HepG2 (cell line): ENCODE measurements around the gene PPP1R15A. TPM values are rescaled to one million over a fixed set of nuclear protein-coding genes. Genes with fewer than 3 reads are reported as not detected.

Source experiments
- ATAC-seq: fragments of 200-7000 bp; cut with Tn5 transposase; 3 replicates; pipeline ENCODE4 v1.9.1; 2020; ENCODE audit warnings: mild to moderate bottlenecking, moderate library complexity
- BruUV-seq: library from RNA; stranded (reverse); fragments of 400-500 nt; replicated peaks from 2 replicates; lab custom pipeline; 2021; lab: Mats Ljungman, UMichigan
- CTCF ChIA-PET: fragments of 300-600 bp; formaldehyde crosslinking; extraction: SDS; loops from one replicate; lab custom pipeline; 2021; ENCODE audit warnings: low total read pairs, inconsistent platforms, low intra/inter-chr PET ratio; lab: Yijun Ruan, JAX
- POLR2A ChIA-PET: fragments of 350-600 bp; sonication (Branson Sonifier 250); formaldehyde crosslinking; loops from one replicate; lab custom pipeline; 2020; ENCODE audit warnings: antibody characterized with exemption, inconsistent platforms; lab: Yijun Ruan, JAX
- DNase-seq: peaks from one replicate; pipeline ENCODE4 v3.0.0-alpha.2; 2015; ENCODE audit warnings: low spot score
- FAIRE-seq: peaks from 3 replicates; lab custom pipeline; 2011; peaks lifted over from hg19 to GRCh38; lab: Jason Lieb, UNC
- H2AFZ ChIP-seq: one replicate; pipeline ENCODE4 v1.6.1; 2011; ENCODE audit warnings: low read length, inconsistent platforms
- H3K27ac ChIP-seq: fragments of 300-600 bp; 3 replicates; pipeline ENCODE4 v1.8.0; 2011; ENCODE audit warnings: mixed run types, mild to moderate bottlenecking, mixed read lengths, low read length, inconsistent platforms; ENCODE audit not compliant: insufficient read depth; ENCODE audit errors: extremely low read length
- H3K27me3 ChIP-seq, 2 experiments: fragments of 200-600 bp in 1 of 2; 2 replicates in 1 of 2; 3 replicates in 1 of 2; pipeline versions ENCODE4 v1.6.0 to v1.8.0; 2011; ENCODE audit warnings: low read length in 2 of 2, mild to moderate bottlenecking in 2 of 2, moderate library complexity in 2 of 2, inconsistent platforms in 1 of 2; ENCODE audit not compliant: insufficient read depth in 2 of 2, control insufficient read depth in 1 of 2
- H3K36me3 ChIP-seq, 2 experiments: fragments of 200-600 bp in 1 of 2; replicated peaks in 1 of 2; 2 replicates in 1 of 2; 3 replicates in 1 of 2; pipeline versions ENCODE4 v1.5.1 to v1.8.0; 2011; ENCODE audit warnings: low read length in 2 of 2, inconsistent platforms in 1 of 2; ENCODE audit not compliant: insufficient read depth in 2 of 2, control insufficient read depth in 1 of 2
- H3K4me1 ChIP-seq: 2 replicates; pipeline ENCODE4 v1.5.1; 2012; ENCODE audit warnings: low read length, inconsistent platforms; ENCODE audit not compliant: insufficient read depth
- H3K4me2 ChIP-seq: 2 replicates; pipeline ENCODE4 v1.6.0; 2011; ENCODE audit warnings: low read depth, low read length, inconsistent platforms
- H3K4me3 ChIP-seq, 3 experiments: fragments of 200-600 bp in 1 of 3; sonication (generic), shearing (Covaris generic) in 1 of 3; replicated peaks in 1 of 3; 2 replicates each; pipeline ENCODE4 v1.5.1; 2011 to 2016; ENCODE audit warnings: low read length in 3 of 3, inconsistent platforms in 2 of 3, low read depth in 2 of 3, mild to moderate bottlenecking in 2 of 3, control low read depth in 1 of 3, mixed read lengths in 1 of 3; ENCODE audit not compliant: insufficient read depth in 1 of 3
- H3K79me2 ChIP-seq: one replicate; pipeline ENCODE4 v1.6.1; 2011; ENCODE audit warnings: low read length, inconsistent platforms; ENCODE audit not compliant: insufficient read depth
- H3K9ac ChIP-seq: 2 replicates; pipeline ENCODE4 v1.6.0; 2011; ENCODE audit warnings: mild to moderate bottlenecking, low read depth, low read length, inconsistent platforms; ENCODE audit not compliant: insufficient read depth
- H3K9me3 ChIP-seq: 2 replicates; pipeline ENCODE4 v1.5.1; 2012; ENCODE audit warnings: mild to moderate bottlenecking, low read length
- H4K20me1 ChIP-seq: 2 replicates; pipeline ENCODE4 v1.6.0; 2011; ENCODE audit warnings: inconsistent platforms, mild to moderate bottlenecking, low read length, moderate library complexity; ENCODE audit not compliant: insufficient read depth
- ATM ChIP-seq: fragments of 450-650 bp; IDR thresholded peaks from 2 replicates; pipeline ENCODE4 v1.7.1; 2017; ENCODE audit warnings: mild to moderate bottlenecking, borderline replicate concordance
- EP300 ChIP-seq, 3 experiments: sonication (generic) in 1 of 3; formaldehyde crosslinking in 1 of 3; IDR thresholded peaks; 2 replicates each; pipeline versions ENCODE4 v1.5.1 to v1.6.1; 2011 to 2020; ENCODE audit warnings: low read depth in 2 of 3, low read length in 2 of 3, borderline replicate concordance in 1 of 3, improper control_type of control experiment in 1 of 3, mild to moderate bottlenecking in 1 of 3, missing genetic modification reagents in 1 of 3, moderate library complexity in 1 of 3
- FOXA1 ChIP-seq, 2 experiments: fragments of 450-650 bp in 1 of 2; sonication (generic) in 1 of 2; formaldehyde crosslinking in 1 of 2; IDR thresholded peaks; 2 replicates each; pipeline versions ENCODE4 v1.4.0 to v1.6.1; 2016 to 2020; ENCODE audit warnings: missing genetic modification reagents in 1 of 2
- FOXA3 ChIP-seq: IDR thresholded peaks from 2 replicates; pipeline ENCODE4 v1.6.1; 2016; ENCODE audit warnings: missing genetic modification reagents, missing compliant biosample characterization
- FOXK1 ChIP-seq: sonication (generic); formaldehyde crosslinking; IDR thresholded peaks from 2 replicates; pipeline ENCODE4 v1.4.0; 2020; ENCODE audit warnings: low read depth, missing genetic modification reagents, borderline replicate concordance
- FOXO1 ChIP-seq: sonication (generic); formaldehyde crosslinking; IDR thresholded peaks from 2 replicates; pipeline ENCODE4 v1.4.0; 2020; ENCODE audit warnings: missing genetic modification reagents
- JUND ChIP-seq: sonication (generic); formaldehyde crosslinking; IDR thresholded peaks from 2 replicates; pipeline ENCODE4 v1.8.0; 2022; ENCODE audit warnings: mild to moderate bottlenecking, missing genetic modification reagents
- KLF12 ChIP-seq: sonication (generic); formaldehyde crosslinking; IDR thresholded peaks from 2 replicates; pipeline ENCODE4 v1.4.0; 2020; ENCODE audit warnings: missing genetic modification reagents, borderline replicate concordance
- MXI1 ChIP-seq: IDR thresholded peaks from 3 replicates; pipeline ENCODE4 v1.6.1; 2012; ENCODE audit warnings: low read depth, low read length, inconsistent platforms, borderline replicate concordance
- SMAD3 ChIP-seq: sonication (generic); formaldehyde crosslinking; IDR thresholded peaks from 2 replicates; pipeline ENCODE4 v1.4.0; 2020; ENCODE audit warnings: missing genetic modification reagents
- STAT5B ChIP-seq: sonication (generic); formaldehyde crosslinking; IDR thresholded peaks from 2 replicates; pipeline ENCODE4 v1.4.0; 2020; ENCODE audit warnings: missing genetic modification reagents
- TAF15 ChIP-seq: fragments of 200-400 bp; formaldehyde crosslinking; IDR thresholded peaks from one replicate; pipeline ENCODE4 v1.6.1; 2018; ENCODE audit warnings: mild to moderate bottlenecking, low read depth, low read length; ENCODE audit not compliant: poor library complexity, severe bottlenecking
- TBL1XR1 ChIP-seq: fragments of 150-350 bp; IDR thresholded peaks from 2 replicates; pipeline ENCODE4 v1.6.1; 2014; ENCODE audit warnings: borderline replicate concordance, low read length; ENCODE audit not compliant: partially characterized antibody
- ZNF10 ChIP-seq: sonication (generic); formaldehyde crosslinking; IDR thresholded peaks from 2 replicates; pipeline ENCODE4 v1.4.0; 2020; ENCODE audit warnings: mild to moderate bottlenecking, low read depth, missing genetic modification reagents, borderline replicate concordance
- ZNF317 ChIP-seq: sonication (generic); formaldehyde crosslinking; IDR thresholded peaks from 2 replicates; pipeline ENCODE4 v1.5.0; 2020; ENCODE audit warnings: mild to moderate bottlenecking, missing genetic modification reagents
- ZNF329 ChIP-seq: sonication (generic); formaldehyde crosslinking; IDR thresholded peaks from 2 replicates; pipeline ENCODE4 v1.9.0; 2021; ENCODE audit warnings: low read depth, mild to moderate bottlenecking, missing genetic modification reagents
- ZNF510 ChIP-seq: sonication (generic); formaldehyde crosslinking; IDR thresholded peaks from 2 replicates; pipeline ENCODE4 v1.4.0; 2020; ENCODE audit warnings: low read depth, mild to moderate bottlenecking, missing genetic modification reagents
- whole genome bisulfite sequencing: methylation state at CpG from one replicate; pipeline ENCODE4 v1.1.6; 2017; ENCODE audit warnings: low lambda C conversion rate; 5-methylcytosine and 5-hydroxymethylcytosine counted together
- in situ Hi-C: cut with HindIII; loops from 2 replicates; pipeline ENCODE4 v1.10.0; 2017; ENCODE audit warnings: low pct_unique_long_range_greater_than_20kb; ENCODE audit not compliant: extremely low pct_ligation_motif_present
- intact Hi-C: fragments of 100-400 bp; cut with micrococcal nuclease; formaldehyde crosslinking; loops from one replicate; pipeline ENCODE4 v1.10.0; 2022; ENCODE audit not compliant: unreplicated experiment
- polyA plus RNA-seq, 8 experiments: library from polyadenylated mRNA; depleted of rRNA in 3 of 8; stranded (reverse) in 7 of 8; unstranded in 1 of 8; fragments of >200 nt; fragmentation: Illumina TruSeq in 4 of 8; extraction: Trizol in 4 of 8; gene quantifications; 2 replicates each; pipeline versions ENCODE4 v1.2.1 to v1.2.3, GENCODE V29; 2011 to 2016; ENCODE audit warnings: low read depth in 4 of 8, missing spikeins in 1 of 8, mixed read lengths in 1 of 8; ENCODE audit not compliant: insufficient read depth in 1 of 8
- total RNA-seq, 5 experiments: library from RNA; depleted of rRNA; stranded (reverse); fragments of >200 nt; fragmentation: Illumina TruSeq; extraction: Trizol; gene quantifications; 2 replicates each; pipeline ENCODE4 v1.2.3, GENCODE V29; 2016; ENCODE audit warnings: low read depth in 1 of 5
- TF ChIP-seq, protein P1 (sequence below): sonication (generic); formaldehyde crosslinking; IDR thresholded peaks from 2 replicates; pipeline ENCODE4 v1.5.0; 2020; ENCODE audit warnings: mild to moderate bottlenecking, low read depth, missing genetic modification reagents, borderline replicate concordance

The PPP1R15A gene
- total and polyA plus RNA-seq, 2 of the 13 experiments (the other 11 are each of a cell fraction or from before 2014, with no cell fraction given), result 15.6 to 18.5 TPM

- Histone ChIP-seq H3K4me3 (peak overlapping the region; percentile 93 to 97 (median 94)), H3K79me2 (peaks cover 34% of the 10 kb centered on the region), H2AFZ (no peak overlapping the region), H3K27me3 (no peaks in the 10 kb centered on the region; a peak in 1 of 5 replicates), H3K27ac (peak overlapping the region; percentile 99), H3K9ac (peak overlapping the region; percentile 100), H3K9me3 (no peaks in the 10 kb centered on the region), H3K4me1 (peaks cover 51% of the 10 kb centered on the region), H3K4me2 (peak overlapping the region; percentile 97), H3K36me3 (peaks cover 9 to 32% of the 10 kb centered on the region in 2 experiments), H4K20me1 (peaks cover 32% of the 10 kb centered on the region)
- FAIRE-seq (peak; percentile 71), DNase-seq (peak; percentile 93), ATAC-seq (peak; percentile 67)
- in situ Hi-C loops (loop anchor here (5.0 kb wide), 1 partner anchor 89 kb away; no protein-coding TSS in a partner anchor), intact Hi-C loops (loop anchor here (10.0 kb wide), 1 partner anchor 92 kb away; the partner anchor contains the start of gene FTL)
- POLR2A ChIA-PET, result interaction anchor here (0.6 to 6.9 kb wide), 11 partner anchors 8 to 120 kb away, joined by 3 to 88 read pairs (median 17); partner anchors contain the start of genes FTL, GYS1, NUCB1 and RUVBL2
- CTCF ChIA-PET, result no interaction called here
- WGBS, result 3% methylated on average over 14 of the region's 14 CpGs
- no TSS peak for BruUV-seq
- TF ChIP-seq FOXA3 (CRISPR knock-in tag) (peak; percentile 90), FOXK1 (CRISPR knock-in tag) (peak; percentile 68; the same call in 1 of the 2 replicates), FOXA1 (IDR thresholded peaks at IDR 0.05) (no peak), FOXA1 (CRISPR knock-in tag; IDR thresholded peaks at IDR 0.05) (peak; percentile 90), KLF12 (0 out of 2 replicates have a peak, but pooled peaks have one; percentile 59), SMAD3 (CRISPR knock-in tag) (0 out of 2 replicates have a peak, but pooled peaks have one; percentile 8), TBL1XR1 (peak; percentile 20), ZNF317 (CRISPR knock-in tag) (0 out of 2 replicates have a peak, but pooled peaks have one; percentile 46), ZNF510 (CRISPR knock-in tag) (no peak), ATM (no peak), TAF15 (no peak), ZNF329 (CRISPR knock-in tag) (no peak), ZNF10 (CRISPR knock-in tag) (no peak), MXI1 (peak; percentile 92; the same call in 2 of the 3 replicates), EP300 (IDR thresholded peaks at IDR 0.05; ENCODE audit: low read depth in 2 of 2, low read length in 2 of 2) (peak; percentile 18 to 60; a peak in 3 of 4 replicates), EP300 (CRISPR knock-in tag; IDR thresholded peaks at IDR 0.05; ENCODE audit: borderline replicate concordance) (no peak), STAT5B (CRISPR knock-in tag) (no peak), FOXO1 (peak; percentile 28; the same call in 1 of the 2 replicates), JUND (peak; percentile 48; the same call in 1 of the 2 replicates)
- TF ChIP-seq, protein P1, sequence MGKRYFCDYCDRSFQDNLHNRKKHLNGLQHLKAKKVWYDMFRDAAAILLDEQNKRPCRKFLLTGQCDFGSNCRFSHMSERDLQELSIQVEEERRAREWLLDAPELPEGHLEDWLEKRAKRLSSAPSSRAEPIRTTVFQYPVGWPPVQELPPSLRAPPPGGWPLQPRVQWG (CRISPR knock-in tag), result no peak
These were observed 759 bp downstream of the PPP1R15A start for GRCh38 chr19:48872884-48873475.
